Measurements from ENCODE around the gene LAMP2. TPM values are rescaled to one million over a fixed set of nuclear protein-coding genes. Genes with fewer than 3 reads are reported as not detected.
"Not testable (repeated sequence)": the region's sequence is repeated elsewhere in the genome, so short reads cannot be mapped to it uniquely, and the experiment has no call there.

LAMP2 gene
- total RNA-seq (2014; rRNA removed; shearing (Covaris generic)): 89.4 and 106 TPM in 2 replicates
- polyA plus RNA-seq (2014; cell fraction: nucleus; rRNA removed): 48.7 and 68.3 TPM in 2 replicates

DNA sequence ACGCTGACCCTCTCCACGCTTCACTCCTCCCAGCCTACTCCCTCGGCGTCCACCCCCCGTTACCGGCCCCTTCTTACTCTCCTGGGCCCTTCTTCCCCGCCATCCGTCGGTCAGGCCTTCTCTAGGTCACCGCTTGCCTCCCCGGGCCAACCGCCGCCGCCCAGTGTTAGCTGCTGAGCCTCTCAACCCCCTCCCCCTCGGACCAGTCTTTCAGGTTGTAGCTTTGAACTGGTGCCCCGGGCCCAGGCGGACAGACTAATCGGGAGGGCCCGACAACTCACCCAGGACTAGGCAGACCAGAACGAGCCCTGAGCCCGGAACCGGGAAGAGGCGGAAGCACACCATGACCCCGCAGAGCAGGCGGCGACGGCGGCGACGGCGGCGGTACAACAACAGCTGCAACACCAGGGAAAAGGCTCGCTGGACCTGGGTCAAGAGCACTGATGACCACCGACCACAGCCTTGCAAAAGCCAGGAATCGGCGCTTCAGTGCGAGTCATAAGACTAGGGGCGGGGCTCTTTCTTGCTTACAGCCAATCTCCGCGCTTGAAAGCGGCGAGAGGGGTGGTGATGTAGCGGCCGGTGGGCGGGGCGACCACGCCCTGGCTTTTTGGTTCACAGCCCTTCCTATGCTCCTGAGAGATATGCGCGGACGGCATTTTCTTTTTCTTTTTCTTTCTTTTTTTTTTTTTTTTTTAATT is at the start of gene LAMP2:
Gene LAMP2, minus strand, starts transcription at position 472 of the 701 bp plus-strand sequence. Its CDS starts 127 bp downstream, at position 345.
- peak; percentile 84 for DNase-seq (ENCODE audit: extremely low read depth, low read depth)

DNA sequence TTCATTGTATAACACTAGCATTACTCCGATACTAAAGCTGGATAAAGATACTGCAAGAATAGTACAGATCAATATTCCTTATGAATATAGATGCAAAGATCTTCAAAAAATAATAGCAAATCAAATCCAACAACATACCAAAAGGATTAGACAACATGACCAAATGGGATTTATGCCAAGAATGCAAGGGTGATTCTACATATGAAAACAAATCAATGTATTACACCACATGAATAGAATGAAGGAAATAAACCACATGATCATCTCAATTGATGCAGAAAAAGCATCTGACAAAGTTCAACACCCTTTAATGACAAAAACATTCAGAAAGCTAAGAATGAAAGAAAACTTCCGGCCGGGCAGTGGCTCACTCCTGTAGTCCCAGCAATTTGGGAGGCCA is 48.8 kb upstream of the LAMP2 start:
- no peak for DNase-seq (ENCODE audit: extremely low read depth, low read depth)

DNA sequence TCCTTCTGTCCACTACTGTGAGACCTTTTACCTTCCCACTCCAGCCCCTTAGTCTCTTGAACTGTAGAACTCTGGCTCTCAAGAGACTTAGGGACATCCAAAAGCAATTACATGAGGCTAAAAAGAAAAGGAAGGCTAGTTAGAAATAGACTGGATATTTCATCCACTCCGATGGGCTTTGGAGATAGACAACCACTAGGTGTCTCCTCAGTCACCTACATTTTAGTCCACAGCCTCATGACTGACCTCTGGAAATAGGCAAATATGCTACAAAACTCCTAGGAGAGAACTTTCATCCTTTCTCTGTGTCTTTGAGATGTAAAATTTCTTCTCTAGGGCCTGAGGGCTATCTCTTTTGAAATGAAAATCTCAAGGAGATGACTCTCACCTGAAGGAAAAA is 45.1 kb upstream of the LAMP2 start:
- DNase-seq (ENCODE audit: extremely low read depth, low read depth): peak; percentile 21

DNA sequence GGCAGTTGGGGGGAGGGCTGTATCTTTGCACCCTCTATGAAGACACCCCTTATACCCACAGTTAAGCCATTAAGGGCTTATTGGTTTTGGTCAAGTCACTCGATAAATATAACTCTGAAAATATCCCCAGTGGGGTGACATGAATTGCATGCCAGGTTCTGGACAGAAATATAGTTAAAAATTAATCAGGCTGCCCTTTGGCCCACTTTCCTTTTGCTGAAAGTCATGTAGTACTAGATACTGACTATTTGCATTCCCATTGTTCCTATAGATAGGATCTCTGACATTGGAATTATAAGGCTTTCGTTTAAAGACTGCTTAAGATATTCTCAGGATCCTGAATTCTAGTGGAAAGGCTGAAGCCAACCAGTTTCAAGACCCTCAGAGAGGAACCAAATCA is 43.5 kb upstream of the LAMP2 start:
- no peak for DNase-seq (ENCODE audit: extremely low read depth, low read depth)

DNA sequence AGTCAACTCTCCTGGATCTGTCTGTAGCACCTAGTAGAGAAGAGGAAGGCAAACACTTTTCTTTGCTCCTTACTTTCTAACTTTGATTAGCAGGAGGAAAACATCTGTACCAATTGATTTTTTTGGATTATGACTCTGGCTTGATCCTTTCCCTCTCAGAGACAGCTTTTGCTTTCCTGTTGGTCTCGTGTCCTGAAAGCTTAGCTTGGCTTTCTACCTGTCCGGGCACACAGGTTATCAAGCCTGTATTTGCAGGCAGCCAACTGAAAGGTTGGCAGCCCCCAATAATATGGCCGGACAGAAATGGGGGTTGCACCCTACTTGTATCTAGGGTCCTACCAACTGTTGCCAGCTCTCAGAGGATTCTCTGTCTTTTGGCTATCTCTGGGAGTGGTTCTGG is 43.1 kb upstream of the LAMP2 start:
- no peak for DNase-seq (ENCODE audit: extremely low read depth, low read depth)

DNA sequence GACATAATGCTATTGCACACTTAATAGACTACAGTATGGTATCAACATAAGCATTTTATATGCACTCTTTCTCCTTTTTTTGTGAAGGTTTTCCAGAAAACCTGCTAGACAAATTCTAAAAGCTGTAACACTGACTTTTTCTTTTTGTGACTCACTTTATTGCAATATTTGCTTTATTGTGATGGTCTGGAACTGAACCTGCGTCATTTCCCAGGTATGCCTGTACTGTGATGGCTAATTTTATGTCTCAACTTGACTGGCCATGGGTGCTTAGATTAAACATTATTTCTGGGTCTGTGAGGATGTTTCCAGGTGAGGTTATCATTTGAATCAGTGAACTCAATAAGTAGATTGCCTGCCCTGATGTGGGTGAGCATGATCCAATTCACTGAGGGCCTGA is 35.5 kb upstream of the LAMP2 start:
- no peak for DNase-seq (ENCODE audit: extremely low read depth, low read depth)

DNA sequence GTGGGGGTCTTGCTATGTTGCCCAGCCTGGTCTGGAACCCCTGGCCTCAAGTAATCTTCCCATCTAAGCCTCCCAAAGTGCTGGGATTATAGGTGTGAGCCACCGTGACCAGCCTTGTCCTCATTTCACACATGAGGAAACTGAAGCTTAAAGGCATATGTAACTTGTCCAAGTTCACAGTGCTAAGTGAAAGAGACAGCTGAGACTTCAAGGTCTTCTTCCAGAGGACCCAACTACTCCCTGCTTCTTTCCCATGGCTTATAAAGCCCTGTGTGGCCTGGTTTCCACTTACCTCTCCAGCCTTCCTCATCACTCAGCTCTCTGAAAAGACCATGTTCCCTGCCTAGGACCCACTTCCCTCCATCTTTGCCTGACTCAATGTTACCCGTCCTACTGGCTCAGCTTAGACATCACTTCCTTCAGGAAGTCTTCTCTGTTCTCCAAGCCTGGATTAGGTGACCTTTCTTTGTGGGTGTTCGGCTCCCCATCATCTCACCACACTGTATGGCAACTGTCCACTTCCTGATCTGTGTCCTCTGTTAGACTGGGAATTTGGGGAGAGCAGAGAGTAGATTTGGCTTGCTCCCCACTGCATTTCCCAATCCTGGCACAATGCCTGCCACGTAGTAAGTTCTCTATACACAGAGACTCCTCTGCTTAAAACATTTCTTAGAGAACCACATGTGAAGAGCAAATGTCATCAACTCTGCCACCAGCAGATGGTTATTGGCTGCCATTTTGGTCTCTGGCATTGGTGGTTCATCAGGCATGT is 30.4 kb upstream of the LAMP2 start:
- DNase-seq (ENCODE audit: extremely low read depth, low read depth): no peak

DNA sequence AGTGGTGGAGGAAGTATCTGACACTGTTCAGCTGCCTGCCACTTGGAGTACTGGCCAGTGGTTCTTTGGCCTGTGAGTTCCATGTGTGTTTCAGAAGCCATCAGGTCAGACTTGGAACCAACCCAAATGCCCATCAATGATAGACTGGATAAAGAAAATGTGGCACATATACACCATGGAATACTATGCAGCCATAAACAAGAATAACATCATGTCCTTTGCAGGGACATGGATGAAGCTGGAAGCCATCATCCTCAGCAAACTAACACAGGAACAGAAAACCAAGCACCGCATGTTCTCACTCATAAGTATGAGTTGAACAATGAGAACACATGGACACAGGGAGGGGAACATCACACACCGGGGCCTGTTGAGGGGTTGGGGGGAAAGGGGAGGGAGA is 21.0 kb upstream of the LAMP2 start:
- DNase-seq (ENCODE audit: extremely low read depth, low read depth): not testable (repeated sequence)

DNA sequence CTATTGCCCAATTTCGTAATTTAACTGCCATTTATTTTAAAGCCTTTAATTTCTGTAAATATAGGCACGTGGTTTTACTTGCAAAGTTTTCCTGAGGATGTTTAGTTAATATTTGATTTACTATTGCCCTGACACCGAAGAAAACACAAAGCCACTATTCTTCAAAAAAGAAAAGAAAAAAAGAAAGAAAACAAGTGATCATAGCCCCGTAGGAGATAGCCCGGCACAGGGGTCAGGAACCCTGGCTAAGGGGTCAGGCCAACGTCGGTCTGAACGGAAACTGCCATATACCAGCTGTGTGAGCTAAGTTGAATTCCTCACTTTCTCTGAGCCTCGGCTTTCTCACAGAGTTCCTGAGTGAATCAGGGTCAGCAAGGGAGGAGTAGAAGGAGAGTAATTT is 17.7 kb upstream of the LAMP2 start:
- DNase-seq (ENCODE audit: extremely low read depth, low read depth): no peak

DNA sequence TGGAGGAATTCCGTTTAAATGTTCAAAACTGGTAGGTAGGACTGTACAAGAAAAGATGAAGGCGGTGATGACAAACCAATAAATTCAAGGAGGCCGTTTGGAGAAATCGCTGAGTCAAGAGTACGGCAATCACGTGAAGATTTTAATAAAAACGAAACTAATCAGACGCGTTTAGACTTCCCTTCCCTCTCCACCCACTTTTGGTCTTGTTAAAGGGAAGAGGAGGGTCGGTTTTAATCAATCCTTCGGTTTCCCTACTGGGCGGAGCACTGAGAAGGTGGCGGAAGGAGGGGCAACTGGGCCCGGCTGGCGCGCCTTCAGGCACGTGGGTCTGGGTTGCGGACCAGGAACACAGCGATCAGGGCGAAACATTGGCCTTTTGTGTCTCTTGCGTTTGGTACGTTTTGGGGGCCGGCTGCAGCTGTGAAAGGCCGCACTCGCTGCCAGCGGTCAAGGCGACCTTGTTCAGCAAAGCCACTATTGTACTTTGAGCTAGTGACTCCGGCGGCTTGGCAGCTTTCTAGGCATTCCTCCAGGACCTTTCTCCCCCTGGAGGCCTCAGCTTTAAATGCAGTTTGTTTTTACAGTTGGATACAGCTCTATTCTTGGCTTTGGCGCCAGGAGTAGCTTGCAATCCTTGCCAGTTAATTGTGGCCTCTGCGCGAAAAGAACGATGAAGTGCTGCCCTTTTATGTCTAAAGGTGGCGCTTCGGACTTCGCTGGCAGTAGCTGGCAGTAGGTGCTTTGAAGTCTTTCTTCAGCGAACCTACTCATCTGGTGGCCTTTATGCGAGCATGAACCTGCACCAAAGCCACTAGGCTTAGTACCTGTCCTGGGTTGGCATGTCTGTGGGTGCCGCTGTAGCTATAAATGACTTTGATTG is 16.8 kb upstream of the LAMP2 start:
- DNase-seq (ENCODE audit: extremely low read depth, low read depth): peak; percentile 85

DNA sequence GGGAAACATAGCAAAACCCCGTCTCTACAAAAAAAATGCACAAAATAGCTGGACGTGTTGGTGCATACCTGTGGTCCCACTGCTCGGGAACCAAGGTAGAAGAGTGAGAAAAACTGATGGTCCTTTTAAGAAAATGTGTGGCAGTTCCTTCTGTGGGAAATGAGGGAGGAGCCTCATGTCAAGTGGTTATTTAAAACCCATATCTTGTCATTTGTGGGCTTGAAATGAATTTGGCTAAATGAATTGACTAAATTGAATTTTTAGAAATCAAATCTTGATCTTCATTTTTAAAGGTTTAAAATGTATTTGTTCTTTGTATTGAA is 16.2 kb upstream of the LAMP2 start:
- DNase-seq (ENCODE audit: extremely low read depth, low read depth): no peak

DNA sequence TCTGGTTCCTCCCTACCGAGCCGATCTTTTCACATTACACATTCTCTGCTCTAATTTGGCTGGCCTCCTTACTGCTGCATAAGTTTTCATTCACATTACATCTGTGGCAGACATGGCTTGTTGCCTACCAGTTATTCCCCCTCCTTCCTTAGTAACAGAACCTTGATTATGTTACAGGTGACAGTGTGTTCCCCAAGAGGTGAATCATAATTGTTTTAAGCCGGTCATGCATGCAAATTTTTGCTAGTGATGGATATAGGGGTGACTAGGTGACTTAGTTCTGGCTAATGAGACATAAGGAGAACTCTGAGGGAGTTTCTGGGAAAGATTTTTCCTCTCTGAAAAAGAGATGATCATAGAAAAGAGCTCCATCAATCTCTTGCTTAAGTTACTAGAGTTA is 8.4 kb upstream of the LAMP2 start:
- DNase-seq (ENCODE audit: extremely low read depth, low read depth): no peak

DNA sequence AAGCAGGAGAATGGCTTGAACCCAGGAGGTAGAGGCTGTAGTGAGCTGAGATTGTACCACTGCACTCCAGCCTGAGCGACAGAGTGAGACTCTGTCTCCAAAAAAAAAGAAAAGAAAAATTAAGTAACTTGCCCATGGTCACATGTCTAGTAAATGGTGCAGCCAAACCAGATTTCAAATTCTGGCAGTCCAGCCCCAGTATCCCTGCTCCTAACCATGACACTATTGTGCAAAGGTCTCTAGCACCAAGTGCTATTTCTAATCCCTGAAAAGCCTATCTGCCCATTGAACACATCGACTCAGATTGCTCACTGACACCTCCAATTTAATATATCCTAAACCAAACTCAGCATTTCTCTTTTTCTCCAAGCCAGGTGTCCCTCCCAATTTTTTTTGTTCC is 7.6 kb upstream of the LAMP2 start:
- DNase-seq (ENCODE audit: extremely low read depth, low read depth): no peak

DNA sequence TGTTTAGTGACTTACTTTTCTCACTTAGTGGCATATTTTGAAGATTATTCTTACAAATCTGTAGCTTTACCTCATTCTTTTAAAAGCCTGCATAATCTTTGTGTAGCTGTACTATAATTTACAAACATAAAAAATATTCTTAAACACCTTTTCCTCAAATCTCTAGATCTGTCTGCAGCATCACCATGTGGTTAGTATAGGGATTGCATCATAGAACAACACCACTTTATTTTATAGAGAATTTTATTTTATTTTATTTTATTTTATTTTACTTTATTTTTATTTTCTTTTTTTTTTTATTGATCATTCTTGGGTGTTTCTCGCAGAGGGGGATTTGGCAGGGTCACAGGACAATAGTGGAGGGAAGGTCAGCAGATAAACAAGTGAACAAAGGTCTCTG is 6.4 kb upstream of the LAMP2 start:
- DNase-seq (ENCODE audit: extremely low read depth, low read depth): not testable (repeated sequence)

DNA sequence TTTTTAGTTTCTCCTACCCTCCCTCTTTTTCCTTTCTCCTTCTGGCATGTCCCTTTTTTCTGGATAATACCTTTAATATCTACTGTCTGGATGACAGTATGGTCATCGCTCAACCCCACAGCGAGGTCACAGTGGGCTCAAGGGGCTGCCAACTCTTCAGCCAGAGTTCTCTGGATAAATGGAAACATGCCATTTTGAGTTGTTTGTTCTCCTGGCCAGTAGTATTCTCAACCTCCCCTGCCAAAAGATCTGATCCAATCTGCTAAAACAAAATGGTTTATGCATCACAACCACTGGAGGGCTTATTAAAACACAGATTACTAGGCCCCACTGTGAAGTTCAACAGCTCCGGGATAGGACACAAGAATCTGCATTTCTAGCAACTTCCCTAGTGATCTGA is 5.0 kb upstream of the LAMP2 start:
- no peak for DNase-seq (ENCODE audit: extremely low read depth, low read depth)

DNA sequence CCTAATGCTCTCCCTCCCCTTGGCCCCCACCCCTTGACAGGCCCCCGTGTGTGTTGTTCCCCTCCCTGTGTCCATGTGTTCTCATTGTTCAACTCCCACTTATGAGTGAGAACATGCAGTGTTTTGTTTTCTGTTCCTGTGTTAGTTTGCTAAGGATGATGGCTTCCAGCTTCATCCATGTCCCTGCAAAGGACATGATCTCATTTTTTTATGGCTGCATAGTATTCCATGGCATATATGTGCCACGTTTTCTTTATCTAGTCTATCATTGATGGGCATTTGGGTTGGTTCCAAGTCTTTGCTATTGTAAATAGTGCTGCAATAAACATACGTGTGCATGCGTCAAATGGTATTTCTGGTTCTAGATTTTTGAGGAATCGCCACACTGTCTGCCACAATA is 561 bp upstream of the LAMP2 start:
- DNase-seq (ENCODE audit: extremely low read depth, low read depth): not testable (repeated sequence)

DNA sequence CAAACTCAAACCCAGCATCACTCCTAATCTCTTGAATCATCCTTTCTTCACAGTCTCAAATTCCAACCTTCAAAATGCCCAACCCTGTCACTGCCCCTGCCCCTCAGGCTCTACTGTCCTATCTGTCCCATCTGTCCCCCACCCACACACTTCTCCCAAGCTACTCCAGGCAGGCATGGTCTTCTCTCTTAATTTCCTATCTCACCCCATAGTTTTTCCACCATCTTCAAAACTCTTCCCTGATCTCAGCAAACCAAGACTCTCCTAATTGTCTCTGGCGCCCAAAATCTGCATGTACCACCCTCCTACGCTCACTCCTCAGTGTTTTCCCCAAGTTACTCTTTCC is 644 bp downstream of the LAMP2 start:
- no peak for DNase-seq (ENCODE audit: extremely low read depth, low read depth)

DNA sequence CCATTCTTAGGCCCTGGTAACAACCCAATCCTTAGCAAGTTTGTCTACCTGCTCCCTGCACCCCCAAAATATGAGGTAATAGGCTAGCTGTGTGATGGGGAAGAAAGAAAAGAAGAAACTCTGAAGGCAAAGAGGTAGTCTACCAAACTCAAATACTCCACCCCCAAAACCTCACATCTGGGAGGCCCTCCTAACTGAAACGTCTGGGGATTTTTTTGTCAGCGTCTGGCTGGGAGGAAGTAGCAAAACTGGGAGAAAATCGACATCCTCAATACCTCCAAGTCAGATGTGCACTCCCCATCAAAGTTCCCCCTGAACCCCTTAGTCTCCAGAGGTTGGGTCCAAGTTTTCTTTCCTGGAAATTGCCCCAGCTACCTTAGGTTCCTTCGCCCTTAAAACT is 1.0 kb downstream of the LAMP2 start:
- DNase-seq (ENCODE audit: extremely low read depth, low read depth): no peak

DNA sequence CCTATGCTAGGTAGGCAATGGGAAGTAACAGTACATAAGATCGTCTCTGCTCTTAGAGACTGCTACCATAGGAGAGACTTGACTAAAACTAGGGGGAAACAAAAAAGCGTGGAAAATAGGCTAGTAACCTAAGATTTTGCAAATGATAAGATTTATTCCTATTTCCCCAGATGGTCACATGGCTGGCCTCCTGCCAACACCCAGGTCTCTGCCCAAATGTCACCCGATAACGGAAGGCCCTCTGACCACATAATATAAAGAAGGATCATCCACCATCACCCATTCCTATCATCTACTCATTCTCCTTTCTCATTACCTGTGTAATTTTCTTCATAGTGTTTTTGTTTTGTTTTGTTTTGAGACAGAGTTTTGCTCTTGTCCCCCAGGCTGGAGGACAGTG is 4.7 kb downstream of the LAMP2 start:
- no peak for DNase-seq (ENCODE audit: extremely low read depth, low read depth)

DNA sequence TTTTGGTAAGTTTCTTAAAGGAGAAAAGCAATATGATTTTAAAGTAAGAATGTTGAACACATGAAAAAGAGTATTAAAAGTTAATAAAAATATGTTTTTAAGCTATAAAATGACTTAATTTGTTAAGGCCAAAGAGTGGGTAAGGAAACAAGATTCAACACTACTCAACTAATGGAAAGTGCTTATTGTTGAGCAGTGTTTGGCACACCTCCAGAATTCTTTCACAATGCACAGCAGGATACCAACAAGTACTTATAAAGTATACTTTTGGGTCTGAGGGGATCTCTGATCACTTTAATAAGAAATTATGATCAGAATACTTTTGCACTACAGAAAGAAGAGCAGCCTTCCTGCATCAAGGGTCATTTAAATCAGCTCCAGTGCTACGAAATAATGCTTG is 5.9 kb downstream of the LAMP2 start:
- no peak for DNase-seq (ENCODE audit: extremely low read depth, low read depth)

DNA sequence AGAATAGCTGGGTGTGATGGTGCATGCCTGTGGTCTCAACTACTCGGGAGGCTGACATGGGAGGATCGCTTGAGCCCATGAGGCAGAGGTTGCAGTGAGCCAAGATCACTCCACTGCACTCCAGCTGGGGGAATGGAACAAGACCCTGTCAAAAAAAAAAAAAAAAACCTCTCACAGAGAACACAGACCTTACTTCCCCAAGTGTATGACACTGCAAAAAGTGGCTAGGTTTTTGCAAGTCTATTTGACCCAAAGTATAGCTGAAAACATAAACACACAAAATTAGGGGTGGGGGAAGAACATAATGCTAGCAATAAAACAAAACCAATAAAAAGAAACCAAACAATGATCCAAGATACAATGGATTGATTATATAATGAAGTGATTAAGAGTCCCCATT is 6.7 kb downstream of the LAMP2 start:
- no peak for DNase-seq (ENCODE audit: extremely low read depth, low read depth)

DNA sequence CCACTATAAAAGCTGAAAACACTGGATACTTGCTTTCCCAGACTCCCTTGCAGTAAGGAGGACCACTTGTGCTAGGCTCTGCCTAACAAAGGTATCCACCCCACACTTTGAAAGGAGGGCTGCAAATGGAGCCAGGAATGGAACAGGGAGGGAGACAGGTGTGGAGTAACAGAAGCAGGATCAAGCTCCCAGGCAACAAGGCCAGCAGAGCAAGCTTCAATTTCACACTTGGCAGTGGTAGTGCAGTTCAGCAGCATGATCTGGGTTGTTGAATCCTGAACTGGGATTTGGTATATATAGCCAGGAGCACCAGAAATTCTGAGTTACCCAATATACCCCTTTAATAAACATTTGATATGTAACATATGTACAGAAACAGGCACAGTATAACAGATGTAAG is 9.8 kb downstream of the LAMP2 start:
- no peak for DNase-seq (ENCODE audit: extremely low read depth, low read depth)
